NT2/D1 (cell line): ENCODE measurements around the gene TMEM43.

Experiments
- SUZ12 ChIP-seq: IDR thresholded peaks from 2 replicates; pipeline ENCODE4 v1.6.1; 2011; ENCODE audit not compliant: insufficient read length, insufficient read depth; ENCODE audit errors: extremely low read depth
- ZNF274 ChIP-seq: IDR thresholded peaks from 2 replicates; pipeline ENCODE4 v1.6.1; 2011; ENCODE audit warnings: mild to moderate bottlenecking, low read depth, low read length

GRCh38 chr3:14134291-14134690 lies 9.4 kb downstream of the TMEM43 start:
- TF ChIP-seq SUZ12 (no peak), ZNF274 (no peak)
